Left lobe of liver (tissue), 2 donors: ENCODE measurements around the gene STRIP2. TPM values are rescaled to one million over a fixed set of nuclear protein-coding genes. Genes with fewer than 3 reads are reported as not detected.
"Not testable (repeated sequence)": the region's sequence is repeated elsewhere in the genome, so short reads cannot be mapped to it uniquely, and the experiment has no call there.

Experiments used
- ATAC-seq: fragments of 200-7000 bp; cut with Tn5 transposase; one replicate; pipeline ENCODE4 v1.9.1; 2020; ENCODE audit warnings: mild to moderate bottlenecking, moderate library complexity
- DNase-seq: peaks from one replicate; pipeline ENCODE4 v3.0.0-alpha.2; 2020; ENCODE audit warnings: low spot score
- total RNA-seq: library from RNA; stranded (reverse); gene quantifications from one replicate; pipeline ENCODE4 v1.2.1, GENCODE V29; 2021
- donor health status: DM: no; HTN: no; CAD: no; lungs with moderate emphysema.
- donor health status: DM: no; HTN: yes; CAD: no.

STRIP2 gene
- total RNA-seq, 1 donor from 2014 or later: 0.96 TPM

DNA sequence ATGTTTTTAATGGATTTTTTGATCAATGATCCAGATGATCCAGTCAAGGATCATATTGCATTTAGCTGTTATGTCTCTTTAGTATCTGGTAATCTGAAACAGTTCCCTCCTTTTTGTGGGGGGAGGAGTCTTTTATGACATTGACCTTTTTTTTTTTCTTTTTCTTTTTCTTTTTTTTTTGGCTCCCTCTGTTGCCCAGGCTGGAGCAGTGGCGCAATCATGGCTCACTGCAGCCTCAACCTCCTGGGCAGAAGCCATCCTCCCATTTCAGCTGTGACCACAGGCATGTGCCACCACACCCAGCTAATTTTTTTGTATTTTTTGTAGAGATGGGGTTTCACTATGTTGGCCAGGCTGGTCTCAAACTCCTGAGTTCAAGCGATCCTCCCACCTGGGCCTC, 90.2 kb downstream of the STRIP2 start:
- not testable (repeated sequence) for DNase-seq
- ATAC-seq: peak; percentile 47

DNA sequence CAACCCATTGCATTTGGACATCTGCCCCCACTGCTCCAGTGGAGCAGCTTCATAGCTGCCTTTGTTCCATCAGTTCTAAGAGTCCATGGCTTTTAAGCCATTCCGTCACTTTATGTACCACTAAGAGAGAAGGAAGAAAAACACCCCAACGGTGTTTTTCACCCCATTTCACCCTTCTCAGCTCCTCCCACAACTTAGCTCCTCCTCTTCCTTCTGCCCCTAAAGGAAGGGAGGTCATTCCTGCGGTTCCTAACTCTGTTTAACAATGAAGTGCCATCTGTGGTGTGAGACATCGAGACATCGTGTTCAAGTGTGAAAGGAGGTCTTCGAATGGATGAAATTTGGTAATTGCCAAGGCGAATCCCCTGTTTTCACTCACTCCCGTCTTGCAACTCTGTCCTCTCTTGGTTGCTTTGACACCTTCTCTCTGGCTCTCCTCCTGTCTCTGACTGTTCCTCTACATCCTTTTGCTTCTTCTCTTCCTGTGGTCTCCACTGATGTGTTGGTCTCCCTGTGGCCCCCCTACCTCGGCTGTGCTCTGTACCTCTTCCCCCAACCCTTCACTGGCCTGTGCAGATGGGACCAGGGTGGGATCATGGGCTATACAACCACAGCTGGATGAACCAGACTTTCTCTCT, 91.1 kb downstream of the STRIP2 start:
- DNase-seq (no peak), ATAC-seq (no peak)

- ATAC-seq: no peak
Measured at GRCh38 chr7:129529643-129530042, 95.4 kb downstream of the STRIP2 start.

DNA sequence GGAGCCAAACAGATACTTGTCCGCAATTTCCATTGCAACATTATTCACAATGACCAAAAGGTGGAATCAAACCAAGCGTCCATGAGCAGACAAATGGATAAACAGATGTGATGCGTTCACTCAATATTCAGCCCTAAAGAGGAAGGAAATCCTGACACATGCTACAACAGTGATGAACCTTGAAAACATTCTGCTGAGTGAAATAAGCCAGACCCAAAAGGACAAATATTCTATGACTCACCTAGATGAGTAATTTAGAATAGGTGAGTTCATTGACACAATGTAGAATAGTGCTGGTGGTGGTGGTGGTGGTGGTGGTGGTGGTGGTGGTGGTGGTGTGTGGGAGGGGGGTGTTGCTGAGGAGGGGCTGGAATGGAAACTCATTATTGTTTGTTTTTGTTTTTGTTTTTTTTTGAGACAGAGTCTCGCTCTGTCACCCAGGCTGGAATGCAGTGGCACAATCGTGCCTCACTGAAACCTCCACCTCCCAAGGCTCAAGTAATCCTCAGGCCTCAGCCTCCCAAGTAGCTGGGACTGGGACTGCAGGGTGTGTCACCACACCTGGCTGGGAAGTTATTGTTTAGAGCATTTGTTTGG, 96.7 kb downstream of the STRIP2 start:
- ATAC-seq: no peak
- no peak for DNase-seq

More at GRCh38 chr7:129529643-129530042, 95.4 kb downstream of the STRIP2 start:
- DNase-seq: no peak

- ATAC-seq (no peak), DNase-seq (no peak)
Measured at GRCh38 chr7:129531721-129532120, 97.5 kb downstream of the STRIP2 start.

- ATAC-seq (no peak), DNase-seq (no peak)
Measured at GRCh38 chr7:129532375-129532774, 98.1 kb downstream of the STRIP2 start.

GRCh38 chr7:129534558-129535274, 100.5 kb downstream of the STRIP2 start:
- not testable (repeated sequence) for ATAC-seq, DNase-seq

DNA sequence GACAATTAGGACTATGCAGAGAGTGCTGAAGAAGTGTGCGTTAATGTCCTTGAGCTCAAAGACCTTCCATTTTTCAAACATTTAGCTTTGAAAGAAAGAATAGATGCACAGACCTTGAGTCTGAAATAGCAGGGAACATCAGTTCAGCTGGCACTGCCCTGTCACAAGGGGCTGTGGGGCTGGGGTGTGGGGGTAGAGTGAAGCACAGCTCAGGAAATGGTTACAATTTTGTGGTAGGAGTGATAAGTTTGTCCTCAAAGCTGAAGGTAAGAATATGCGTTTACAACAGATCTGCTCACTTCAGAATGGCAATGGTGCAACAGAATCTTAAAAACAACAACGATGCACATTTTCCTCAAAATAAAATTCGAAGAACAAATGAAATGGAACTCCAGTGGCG, 101.7 kb downstream of the STRIP2 start:
- DNase-seq: no peak
- ATAC-seq: no peak

GRCh38 chr7:129536323-129536722, 102.1 kb downstream of the STRIP2 start:
- ATAC-seq (no peak), DNase-seq (no peak)

Other genes starting within 250 kb of the STRIP2 start
- 22.1 TPM for gene SMO, start 245.8 kb upstream of the STRIP2 start, total RNA-seq
- gene AHCYL2, start 209.4 kb upstream of the STRIP2 start, total RNA-seq: 9.9 TPM
- not detected for gene SMKR1, start 68.1 kb downstream of the STRIP2 start, total RNA-seq
- gene NRF1, start 177.3 kb downstream of the STRIP2 start, total RNA-seq: 4.5 TPM